ENCODE results near the gene DCAF6.

DNA sequence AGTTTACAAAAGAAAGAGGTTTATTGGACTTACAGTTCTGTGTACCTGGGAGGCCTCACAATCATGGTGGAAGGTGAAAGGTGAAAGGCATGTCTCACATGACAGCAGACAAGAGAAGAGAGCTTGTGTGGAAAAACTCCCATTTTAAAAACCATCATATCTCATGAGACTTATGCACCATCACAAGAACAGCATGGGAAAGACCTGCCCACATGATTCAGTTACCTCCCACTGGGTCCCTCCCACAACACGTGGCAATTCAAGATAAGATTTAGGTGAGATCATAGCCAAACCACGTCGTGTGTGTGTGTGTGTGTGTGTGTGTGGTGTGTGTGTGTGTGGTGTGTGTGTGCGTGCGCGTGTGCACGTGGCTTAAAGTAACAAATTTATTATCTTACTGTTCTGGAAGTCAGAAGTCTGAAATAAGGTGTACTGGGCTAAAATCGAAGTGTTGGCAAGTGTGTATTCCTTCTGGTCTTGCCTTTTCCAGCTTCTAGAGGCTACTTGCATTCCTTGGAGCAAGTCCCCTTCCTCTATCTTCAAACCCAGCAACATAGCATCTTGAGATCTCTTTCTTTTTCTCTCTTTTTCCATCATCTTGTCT is 48.5 kb downstream of the DCAF6 start:
- TF ChIP-seq EZH2 (IDR thresholded peaks at IDR 0.05), result no peak
- no peak for TF ChIP-seq POLR2AphosphoS5 (IDR thresholded peaks at IDR 0.05; ENCODE audit: borderline replicate concordance, low read depth, low read length)
- TF ChIP-seq FOXP2 (optimal IDR thresholded peaks at IDR 0.05; ENCODE audit: control extremely low read depth, extremely low read length, insufficient read depth), result no peak

Measured in SK-N-MC (cell line).